ENCODE data around the gene ATP8A2. TPM values are rescaled to one million over a fixed set of nuclear protein-coding genes. Genes with fewer than 3 reads are reported as not detected.

Gene ATP8A2
- total RNA-seq, 1 experiment from 2014 or later = 0.26 TPM

GRCh38 chr13:25668345-25668744 is 296.6 kb downstream of the ATP8A2 start:
- Mint-ChIP-seq H3K4me3 (ENCODE audit: unreplicated experiment) (no peak overlapping the region), H3K27me3 (ENCODE audit: insufficient read depth, unreplicated experiment) (peaks cover 12% of the 10 kb centered on the region), H3K9me3 (ENCODE audit: unreplicated experiment) (no peaks in the 10 kb centered on the region), H3K4me1 (ENCODE audit: insufficient read depth, unreplicated experiment) (no peaks in the 10 kb centered on the region), H3K36me3 (ENCODE audit: insufficient read depth, unreplicated experiment) (no peaks in the 10 kb centered on the region), H3K27ac (ENCODE audit: low read depth, unreplicated experiment) (no peak overlapping the region)
- CTCF ChIA-PET = interaction anchor here (0.6 to 0.7 kb wide), 3 partner anchors 11 to 516 kb away, joined by 3 to 6 read pairs (median 5); no protein-coding TSS in a partner anchor
- DNase-seq (ENCODE audit: unreplicated experiment) = no peak
- intact Hi-C loops (cut with micrococcal nuclease) = no loop called here
- no TSS peak for BruUV-seq (replicated peaks)
- TF ChIP-seq CTCF (IDR thresholded peaks at IDR 0.05; ENCODE audit: unreplicated experiment) = no peak
- POLR2A ChIA-PET = no interaction called here

DNA sequence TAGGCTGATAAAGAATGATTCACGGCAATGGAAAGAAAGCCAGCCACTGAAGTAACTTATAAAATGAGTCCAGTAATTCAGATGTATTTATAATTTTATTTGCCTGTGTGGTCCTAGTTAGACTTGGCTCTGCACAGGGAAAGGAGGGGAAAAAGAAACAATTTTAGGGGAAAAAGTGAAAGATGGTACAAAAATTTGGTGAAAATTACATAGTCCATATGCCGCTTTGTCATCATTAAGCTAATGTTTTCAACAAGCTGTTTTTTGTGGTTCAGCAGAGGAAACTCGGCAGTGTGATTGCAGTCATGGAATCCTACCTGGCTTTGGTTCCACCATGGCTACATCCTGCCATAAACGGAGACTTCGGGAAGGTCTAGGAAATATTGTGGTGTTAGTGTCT is 301.9 kb downstream of the ATP8A2 start:
- CTCF ChIA-PET = interaction anchor here (0.8 to 1.9 kb wide), 2 partner anchors 13 to 14 kb away, joined by 3 to 4 read pairs; no protein-coding TSS in a partner anchor
- Mint-ChIP-seq H3K27ac (ENCODE audit: low read depth, unreplicated experiment) (no peak overlapping the region), H3K36me3 (ENCODE audit: insufficient read depth, unreplicated experiment) (no peaks in the 10 kb centered on the region), H3K4me1 (ENCODE audit: insufficient read depth, unreplicated experiment) (peaks cover 7% of the 10 kb centered on the region), H3K27me3 (ENCODE audit: insufficient read depth, unreplicated experiment) (peaks cover 13% of the 10 kb centered on the region), H3K4me3 (ENCODE audit: unreplicated experiment) (no peak overlapping the region), H3K9me3 (ENCODE audit: unreplicated experiment) (no peaks in the 10 kb centered on the region)
- intact Hi-C loops (cut with micrococcal nuclease) = no loop called here
- DNase-seq (ENCODE audit: unreplicated experiment) = no peak
- BruUV-seq (replicated peaks) = no TSS peak
- POLR2A ChIA-PET = no interaction called here
- no peak for TF ChIP-seq CTCF (IDR thresholded peaks at IDR 0.05; ENCODE audit: unreplicated experiment)

- no TSS peak for BruUV-seq (replicated peaks)
- DNase-seq (ENCODE audit: unreplicated experiment) = no peak
- TF ChIP-seq CTCF (IDR thresholded peaks at IDR 0.05; ENCODE audit: unreplicated experiment) = no peak
- H3K27ac Mint-ChIP-seq (ENCODE audit: low read depth, unreplicated experiment) = no peak overlapping the region
- ChIA-PET POLR2A (no interaction called here), CTCF (interaction anchor here (0.8 to 1.9 kb wide), 2 partner anchors 12 to 15 kb away, joined by 3 to 4 read pairs; no protein-coding TSS in a partner anchor)
- no peaks in the 10 kb centered on the region for H3K36me3 Mint-ChIP-seq (ENCODE audit: insufficient read depth, unreplicated experiment)
- peaks cover 7% of the 10 kb centered on the region for H3K4me1 Mint-ChIP-seq (ENCODE audit: insufficient read depth, unreplicated experiment)
- peaks cover 13% of the 10 kb centered on the region for H3K27me3 Mint-ChIP-seq (ENCODE audit: insufficient read depth, unreplicated experiment)
- H3K9me3 Mint-ChIP-seq (ENCODE audit: unreplicated experiment) = no peaks in the 10 kb centered on the region
- intact Hi-C loops (cut with micrococcal nuclease) = no loop called here
- H3K4me3 Mint-ChIP-seq (ENCODE audit: unreplicated experiment) = no peak overlapping the region
Observed at GRCh38 chr13:25674371-25674770, 302.6 kb downstream of the ATP8A2 start.

DNA sequence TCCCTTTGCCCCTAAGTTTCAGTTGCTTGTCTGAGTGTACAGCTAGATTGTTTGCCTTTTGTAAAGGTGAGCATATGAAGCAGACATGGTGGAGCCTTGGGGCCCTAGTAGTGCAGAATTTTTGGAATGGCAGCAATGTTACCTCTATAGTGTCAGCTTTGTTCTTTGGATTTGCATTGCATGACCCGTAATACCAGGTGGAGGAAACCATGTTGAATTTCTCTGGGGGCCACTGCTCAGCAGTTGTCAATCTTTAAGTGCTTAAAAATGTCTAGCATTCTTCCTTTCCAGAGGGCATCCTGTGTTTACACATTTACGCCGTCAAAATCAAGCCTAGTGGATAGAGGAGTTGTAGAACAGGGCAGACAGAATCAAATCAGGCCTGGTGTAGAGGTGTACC is 303.3 kb downstream of the ATP8A2 start:
- no peak for DNase-seq (ENCODE audit: unreplicated experiment)
- Mint-ChIP-seq H3K27me3 (ENCODE audit: insufficient read depth, unreplicated experiment) (peaks cover 13% of the 10 kb centered on the region), H3K4me3 (ENCODE audit: unreplicated experiment) (no peak overlapping the region), H3K9me3 (ENCODE audit: unreplicated experiment) (no peaks in the 10 kb centered on the region), H3K27ac (ENCODE audit: low read depth, unreplicated experiment) (no peak overlapping the region), H3K36me3 (ENCODE audit: insufficient read depth, unreplicated experiment) (no peaks in the 10 kb centered on the region), H3K4me1 (ENCODE audit: insufficient read depth, unreplicated experiment) (peaks cover 7% of the 10 kb centered on the region)
- CTCF ChIA-PET = no interaction called here
- intact Hi-C loops (cut with micrococcal nuclease) = no loop called here
- no TSS peak for BruUV-seq (replicated peaks)
- no peak for TF ChIP-seq CTCF (IDR thresholded peaks at IDR 0.05; ENCODE audit: unreplicated experiment)
- POLR2A ChIA-PET = no interaction called here

Measured in MCF 10A (cell line).